A549 treated with CpdA at 1 μM for 4 hours (cell line): Measurements from ENCODE around the gene TRPM5. TPM values are rescaled to one million over a fixed set of nuclear protein-coding genes. Genes with fewer than 3 reads are reported as not detected.

Source experiments
- total RNA-seq: library from RNA; stranded (reverse); fragments of 200-300 nt; extraction: Qiagen RNA extraction; gene quantifications from 5 replicates; pipeline ENCODE4 v1.2.3, GENCODE V29; 2022; ENCODE audit warnings: low read depth

TRPM5 gene
- not detected in 5 replicates for total RNA-seq

GRCh38 chr11:2443881-2444820, at the start of gene TRPM5:
TRPM5 (minus strand) TSS chr11:2444514; CDS start chr11:2423036, 21,478 bp downstream.

GRCh38 chr11:2444821-2445745, 769 bp upstream of the TRPM5 start, which contains the start of gene KCNQ1:
KCNQ1 (plus strand) TSS chr11:2445008; CDS start chr11:2445099, 91 bp downstream.

GRCh38 chr11:2400069-2400761, 44.1 kb downstream of the TRPM5 start, which contains the start of gene TSSC4:
TSSC4 (plus strand) TSS chr11:2400750; CDS start chr11:2402634, 1,884 bp downstream.

Other genes starting within 250 kb of the TRPM5 start
- 0.03 to 0.07 TPM in 2 of 5 replicates, not detected in the others for gene ASCL2, start 173.9 kb downstream of the TRPM5 start, total RNA-seq
- gene C11orf21, start 142.6 kb downstream of the TRPM5 start, total RNA-seq = not detected in 5 replicates
- not detected in 5 replicates for gene TSPAN32, start 142.5 kb downstream of the TRPM5 start, total RNA-seq
- gene CD81, start 67.2 kb downstream of the TRPM5 start, total RNA-seq = 281 to 422 TPM (median 421 TPM) in 5 replicates
- 45.5 to 81.8 TPM (median 73.8 TPM) in 5 replicates for gene TSSC4, start 43.8 kb downstream of the TRPM5 start, total RNA-seq
- 0.24 to 0.83 TPM (median 0.43 TPM) in 5 replicates for gene KCNQ1, start 494 bp upstream of the TRPM5 start, total RNA-seq